Forelimb muscle (tissue), 1 donor: ENCODE measurements around the gene GNAQ. TPM values are rescaled to one million over a fixed set of nuclear protein-coding genes. Genes with fewer than 3 reads are reported as not detected.
"Not testable (repeated sequence)": the region's sequence is repeated elsewhere in the genome, so short reads cannot be mapped to it uniquely, and the experiment has no call there.

Experiments used
- DNase-seq: peaks from one replicate; pipeline ENCODE4 v3.0.0-alpha.2; 2013; ENCODE audit warnings: low read depth
- polyA plus RNA-seq: library from polyadenylated mRNA; unstranded; fragments of 120-200 nt; gene quantifications from one replicate; pipeline ENCODE4 v1.2.1, GENCODE V29; 2013; ENCODE audit not compliant: insufficient read length

GNAQ gene
- polyA plus RNA-seq, 1 donor = 27.5 TPM

DNA sequence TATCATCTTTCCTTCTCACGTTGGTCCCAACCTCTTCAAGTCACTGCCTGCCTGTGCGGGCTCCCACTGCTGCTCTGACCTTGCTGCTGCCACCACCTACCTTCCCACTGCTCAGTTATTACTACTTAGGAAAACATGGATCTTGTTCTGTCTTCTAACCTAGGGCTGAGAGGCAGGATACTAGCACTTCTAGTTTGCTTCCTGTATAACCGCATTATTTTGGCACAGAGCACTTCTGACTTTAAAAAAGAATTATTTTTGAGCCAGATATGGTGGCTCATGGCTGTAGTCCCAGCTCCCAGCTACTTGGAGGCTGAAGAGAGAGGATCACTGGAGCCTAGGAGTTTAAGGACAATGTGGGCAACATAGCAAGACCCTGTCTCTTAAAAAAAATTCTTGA is 248.1 kb downstream of the GNAQ start:
- DNase-seq = no peak

DNA sequence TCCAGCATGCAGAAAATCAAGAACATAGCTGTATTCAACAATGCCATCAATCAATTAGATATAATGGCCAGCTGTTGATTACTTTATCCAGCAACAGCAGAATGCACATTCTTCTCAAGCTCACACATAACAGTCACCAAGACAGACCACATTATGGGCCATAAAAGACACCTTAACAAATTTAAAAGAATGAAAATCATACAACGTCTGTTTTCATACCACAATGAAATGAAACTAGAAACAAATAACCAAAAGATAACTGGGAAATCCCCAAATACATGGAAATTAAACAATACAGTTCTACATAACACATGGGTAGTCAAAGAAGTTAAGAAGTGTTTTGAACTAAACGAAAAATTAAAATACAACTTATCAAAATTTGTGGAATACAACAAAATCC is 252.6 kb downstream of the GNAQ start:
- DNase-seq = no peak

DNA sequence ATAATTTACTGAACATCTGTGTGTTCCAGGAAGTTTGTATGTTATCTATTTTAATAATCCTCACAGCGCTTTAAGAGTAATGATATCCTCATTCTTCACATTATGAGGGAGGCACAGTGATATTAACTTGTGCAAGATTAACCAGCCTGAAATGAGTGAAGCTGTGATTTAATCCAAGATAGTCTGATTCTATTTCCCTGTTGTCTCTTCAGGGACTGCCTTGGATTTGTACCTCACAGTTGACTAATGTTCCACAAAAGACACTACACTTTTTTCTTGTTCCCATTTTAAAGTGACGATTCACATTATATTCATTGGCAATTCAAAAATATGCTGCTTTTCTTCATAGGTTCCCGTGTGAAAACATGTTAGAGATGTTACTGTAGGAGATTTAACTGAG is 258.2 kb downstream of the GNAQ start:
- DNase-seq = no peak

DNA sequence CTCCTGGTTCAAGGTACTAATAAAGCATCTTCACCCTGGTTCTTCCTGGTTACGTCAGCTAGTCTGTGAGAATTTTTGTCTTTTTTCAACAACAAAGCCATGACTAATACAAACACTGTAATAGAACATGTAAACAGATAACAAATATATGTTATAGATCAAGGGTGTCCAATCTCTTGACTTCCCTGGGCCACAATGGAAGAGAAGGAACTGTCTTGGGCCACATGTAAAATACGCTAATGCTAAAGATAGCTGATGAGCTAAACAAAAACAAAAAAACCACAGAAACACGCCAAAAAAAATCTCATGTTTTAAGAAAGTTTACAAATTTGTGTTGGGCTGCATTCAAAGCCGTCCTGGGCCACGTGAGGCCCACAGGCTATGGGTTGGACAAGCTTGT is 259.0 kb downstream of the GNAQ start:
- no peak for DNase-seq

DNA sequence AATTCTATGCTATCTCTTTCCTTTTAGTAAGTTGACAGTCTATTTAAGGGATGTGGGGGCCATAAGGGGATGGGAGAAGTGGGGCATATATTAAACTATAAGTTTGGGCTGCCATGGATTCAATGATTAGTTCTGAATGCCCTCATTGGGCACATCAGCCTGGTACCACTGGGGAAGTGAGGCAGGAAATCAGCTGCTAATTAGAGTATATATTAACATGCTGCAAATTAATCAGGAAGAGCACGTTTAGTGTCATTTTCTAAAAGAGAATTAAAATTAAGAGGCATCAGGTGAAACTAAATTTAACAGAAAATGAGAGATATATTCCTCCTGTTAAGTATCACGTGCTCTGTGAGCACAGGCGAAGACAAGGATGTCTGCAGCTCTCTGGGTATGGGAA is 260.4 kb downstream of the GNAQ start:
- DNase-seq = no peak

DNA sequence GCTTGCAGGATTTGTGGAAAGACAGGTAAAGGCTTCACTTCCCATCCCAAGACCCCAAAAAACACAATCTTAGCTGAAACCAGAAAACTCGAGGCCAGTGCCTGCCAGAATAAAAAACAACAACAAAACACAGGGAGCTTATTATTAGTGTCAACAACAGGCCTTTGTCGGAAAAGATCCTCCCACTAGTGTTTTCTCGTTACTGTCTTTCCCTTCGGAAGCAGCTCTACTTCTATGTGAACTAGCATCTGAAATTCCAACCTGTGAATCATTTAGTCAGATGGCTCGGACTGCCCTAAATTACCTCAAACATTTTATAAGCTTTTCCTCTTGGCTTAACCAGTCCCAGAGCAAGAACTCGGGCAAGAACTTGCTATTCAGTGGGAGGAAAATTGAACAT is 261.3 kb downstream of the GNAQ start:
- no peak for DNase-seq

DNA sequence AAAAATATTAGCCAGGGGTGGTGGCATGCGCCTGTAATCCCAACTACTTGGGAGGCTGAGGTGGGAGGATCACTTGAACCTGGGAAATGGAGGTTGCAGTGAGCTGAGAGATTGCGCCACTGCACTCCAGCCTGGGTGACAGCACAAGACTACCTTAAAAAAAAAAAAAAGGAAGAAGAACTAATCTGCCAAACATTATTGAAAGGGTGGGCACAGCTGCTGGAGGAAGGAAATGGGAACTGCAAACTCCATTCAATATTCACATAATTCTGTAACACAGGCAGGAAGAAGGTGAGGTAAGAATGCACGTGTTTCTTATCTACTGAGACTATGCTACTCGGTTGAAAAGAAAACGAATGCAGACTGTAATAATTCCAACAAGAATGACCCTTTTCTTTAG is 262.4 kb downstream of the GNAQ start:
- no peak for DNase-seq

DNA sequence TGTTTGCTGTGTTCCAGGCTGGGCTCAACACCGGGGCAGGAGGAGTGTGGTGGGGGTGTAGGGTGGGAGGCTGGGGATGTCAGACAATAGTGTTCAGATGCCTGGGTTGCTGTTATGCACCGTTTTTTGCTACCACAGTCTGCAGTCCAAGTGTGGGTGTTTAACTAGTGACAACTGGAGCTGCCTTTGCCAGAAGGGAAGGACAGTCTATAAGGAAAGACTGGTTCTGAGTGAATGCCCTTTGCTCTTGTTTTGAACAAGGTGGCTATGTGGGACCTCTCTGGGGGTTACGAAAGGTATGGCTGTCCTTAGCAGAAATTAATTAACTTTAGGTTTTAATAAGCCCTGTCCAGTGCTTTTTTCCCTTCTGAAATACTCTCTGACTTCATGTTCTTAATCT is 265.0 kb downstream of the GNAQ start:
- DNase-seq = no peak

DNA sequence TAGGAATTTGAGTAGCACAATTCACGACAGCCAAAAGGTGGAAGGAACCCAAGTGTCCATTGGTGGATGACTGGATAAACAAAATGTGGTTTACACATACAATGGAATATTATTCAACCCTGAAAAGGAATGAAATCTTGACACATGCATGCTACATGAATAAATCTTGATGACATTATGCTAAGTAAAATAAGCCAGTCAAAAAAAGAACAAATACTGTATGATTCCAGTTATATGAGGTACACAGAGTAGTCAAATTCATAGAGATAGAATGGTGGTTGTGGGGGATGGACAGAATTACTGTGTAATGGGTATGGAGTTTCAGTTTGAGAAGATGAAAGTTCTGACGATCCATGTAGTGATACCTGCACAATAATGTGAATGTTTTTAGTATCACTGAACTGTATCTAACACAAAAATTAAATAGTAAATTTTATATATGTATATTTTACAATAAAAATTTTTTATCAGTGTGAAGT is 265.8 kb downstream of the GNAQ start:
- DNase-seq = no peak

DNA sequence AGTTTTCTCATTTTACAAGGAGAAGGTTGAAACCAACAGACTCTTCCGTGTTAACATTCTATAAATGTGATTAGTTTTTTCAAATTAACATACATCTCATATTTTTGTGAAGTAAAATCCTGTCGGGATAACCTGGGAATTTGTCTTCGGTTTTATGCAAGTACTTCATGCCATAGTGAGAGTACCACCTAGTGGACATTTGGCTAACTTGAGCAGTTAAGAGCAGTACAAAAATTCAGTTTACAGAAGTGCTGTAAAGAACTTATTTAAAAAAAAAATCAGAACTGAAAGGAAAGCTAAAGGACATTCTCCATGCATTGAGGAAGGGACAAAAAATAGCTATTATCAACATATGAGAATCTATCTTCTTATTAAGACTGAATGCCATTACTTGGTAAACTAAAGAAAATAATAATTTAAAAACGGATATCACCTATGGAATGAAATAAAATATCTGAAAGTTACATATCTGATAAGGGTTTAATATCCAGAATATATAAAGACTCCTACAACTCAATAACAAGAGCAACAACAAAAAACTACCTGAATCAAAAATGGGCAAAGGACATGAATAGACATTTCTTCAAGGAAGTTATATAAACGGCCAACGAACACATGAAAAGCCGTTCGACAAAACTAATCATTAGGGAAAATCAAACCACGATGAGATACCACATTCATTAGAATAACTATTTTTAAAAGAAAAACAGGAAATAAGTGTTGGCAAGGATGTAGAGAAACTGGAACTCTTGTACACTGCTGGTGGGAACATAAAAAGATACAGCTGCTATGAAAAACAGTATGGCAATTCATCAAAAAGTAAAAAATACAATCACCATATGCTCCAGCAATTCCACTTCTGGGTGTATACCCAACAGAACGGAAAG is 266.5 kb downstream of the GNAQ start:
- DNase-seq = no peak

DNA sequence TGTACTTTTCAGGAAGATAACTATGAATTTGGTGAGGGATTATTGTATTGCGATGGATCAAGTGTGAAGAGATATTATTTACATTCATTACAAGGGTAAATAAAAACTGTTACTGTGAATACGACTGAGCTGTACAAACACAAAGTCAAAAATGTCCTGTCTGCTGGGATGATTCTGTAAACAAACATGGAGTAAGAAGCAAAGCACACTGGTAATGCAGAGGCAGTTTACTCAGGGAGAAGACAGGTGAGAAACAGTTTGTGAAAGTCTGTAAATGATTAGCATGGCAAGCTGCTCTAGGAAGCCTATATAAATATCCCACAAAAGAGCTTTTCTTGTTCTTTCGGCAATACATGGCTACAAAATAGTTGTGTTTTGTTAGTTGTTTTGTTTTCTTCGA is 268.0 kb downstream of the GNAQ start:
- no peak for DNase-seq

DNA sequence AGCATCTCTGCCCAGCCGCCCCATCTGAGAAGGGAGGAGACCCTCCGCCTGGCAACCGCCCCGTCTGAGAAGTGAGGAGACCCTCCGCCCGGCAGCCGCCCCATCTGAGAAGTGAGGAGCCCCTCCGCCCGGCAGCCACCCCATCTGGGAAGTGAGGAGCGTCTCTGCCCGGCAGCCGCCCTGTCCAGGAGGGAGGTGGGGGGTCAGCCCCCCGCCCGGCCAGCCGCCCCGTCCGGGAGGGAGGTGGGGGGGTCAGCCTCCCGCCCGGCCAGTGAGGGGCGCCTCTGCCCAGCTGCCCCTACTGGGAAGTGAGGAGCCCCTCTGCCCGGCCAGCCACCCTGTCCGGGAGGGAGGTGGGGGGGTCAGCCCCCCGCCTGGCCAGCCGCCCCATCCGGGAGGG is 270.7 kb downstream of the GNAQ start:
- not testable (repeated sequence) for DNase-seq

DNA sequence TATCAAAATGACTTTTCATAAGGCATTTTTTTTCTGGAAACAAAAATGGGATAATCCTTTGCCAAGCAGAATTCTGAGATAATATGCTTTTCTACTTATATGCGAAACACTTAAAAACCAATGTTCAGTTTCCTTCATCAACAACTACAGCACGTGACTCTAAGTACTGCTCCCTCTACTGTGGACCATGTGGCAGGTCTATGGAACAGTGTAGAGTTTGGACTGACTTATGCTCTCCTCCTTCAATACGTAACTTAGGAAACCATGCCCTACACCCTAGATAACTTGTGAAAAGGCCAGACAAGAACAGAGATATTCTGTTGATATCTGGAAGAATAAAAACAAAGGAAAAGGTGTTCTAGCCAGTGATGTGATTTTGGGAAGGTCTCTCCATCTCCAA is 272.2 kb downstream of the GNAQ start:
- no peak for DNase-seq

DNA sequence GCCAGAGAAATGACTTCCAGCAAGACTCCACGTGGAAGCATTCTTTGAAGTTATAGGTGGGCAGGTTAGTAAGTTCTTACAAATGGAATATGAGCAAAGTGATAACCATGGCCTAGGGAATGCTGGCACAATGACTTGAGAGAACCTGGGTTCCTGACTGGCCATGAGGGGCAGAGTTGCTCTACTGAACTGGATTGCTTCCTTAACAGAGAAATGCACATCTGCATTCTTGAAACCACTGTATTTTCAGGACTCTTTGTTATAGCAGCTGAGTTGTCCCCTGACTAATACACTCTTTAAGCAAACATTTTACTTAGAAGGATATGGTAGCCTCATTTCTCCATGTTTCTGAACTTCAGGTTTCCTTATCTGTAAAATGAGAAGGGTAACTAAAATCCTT is 275.2 kb downstream of the GNAQ start:
- DNase-seq = no peak

DNA sequence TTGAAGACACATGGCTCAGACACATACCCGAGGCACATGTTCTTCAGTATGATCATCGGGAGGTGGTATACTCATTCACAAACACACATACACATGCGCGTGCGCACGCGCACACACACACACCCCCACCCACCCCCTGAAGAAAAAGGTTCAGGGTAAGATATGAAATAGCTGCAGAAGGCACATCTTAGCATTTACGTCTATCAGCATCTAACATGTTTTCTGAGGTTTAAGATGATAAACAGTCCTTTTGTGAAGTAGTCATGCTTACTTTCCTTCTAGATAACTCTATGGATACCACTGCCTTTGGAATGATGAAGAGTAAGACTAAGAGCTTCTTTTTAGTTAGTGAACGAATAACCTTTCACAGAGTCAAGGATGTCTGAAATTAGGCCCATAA is 278.4 kb downstream of the GNAQ start:
- no peak for DNase-seq

DNA sequence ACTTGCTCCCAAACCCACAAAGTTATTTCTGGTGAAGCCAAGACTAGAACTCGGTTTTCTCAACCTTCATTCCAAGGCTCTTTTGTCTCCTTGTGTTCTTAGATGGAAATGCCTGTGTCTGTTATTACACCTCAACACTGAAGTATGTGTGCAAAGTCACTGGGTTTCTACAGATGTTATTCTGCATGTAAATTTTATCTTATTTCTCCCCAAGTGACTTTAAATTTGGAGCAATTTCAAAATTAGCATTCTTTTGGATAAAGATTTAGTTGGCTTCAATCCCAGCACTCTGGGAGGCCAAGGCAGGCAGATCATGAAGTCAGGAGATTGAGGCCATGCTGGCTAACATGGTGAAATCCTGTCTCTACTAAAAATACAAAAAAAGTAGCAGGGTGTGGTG is 279.1 kb downstream of the GNAQ start:
- DNase-seq = no peak

DNA sequence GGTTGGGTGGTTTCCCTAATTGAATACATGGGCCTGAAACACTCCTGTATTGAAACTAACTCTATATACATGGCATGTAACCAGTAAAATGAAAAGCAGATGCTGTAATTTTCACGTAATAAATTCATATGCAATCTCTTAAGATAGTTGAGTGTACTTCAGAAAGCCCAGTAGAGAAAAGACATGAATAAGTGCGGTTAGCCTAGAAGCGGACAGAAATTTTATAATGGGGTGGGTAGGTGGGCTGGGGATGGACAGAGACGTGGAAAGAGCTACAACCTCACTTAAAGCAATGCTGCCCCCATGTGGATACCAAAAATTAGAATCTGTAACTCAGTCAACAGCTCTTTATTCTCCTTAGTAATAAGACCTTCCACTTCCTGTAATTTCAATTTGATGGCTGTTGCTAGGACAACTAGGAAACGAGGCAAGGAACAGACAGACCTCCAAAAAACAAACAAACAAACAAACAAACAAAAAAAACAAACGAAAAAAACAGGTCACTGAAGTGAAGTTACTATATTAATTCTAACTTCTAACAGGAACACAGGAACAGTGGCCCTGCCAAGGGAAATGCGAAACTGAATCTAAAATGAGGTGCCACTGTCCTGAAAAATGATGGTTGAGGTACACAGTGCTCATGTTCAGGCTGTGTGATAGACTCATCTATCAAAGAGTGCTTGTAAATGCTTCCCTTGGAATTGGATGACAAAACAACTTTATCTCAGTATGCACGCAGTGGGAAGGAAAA is 280.1 kb downstream of the GNAQ start:
- peak; percentile 40 for DNase-seq

DNA sequence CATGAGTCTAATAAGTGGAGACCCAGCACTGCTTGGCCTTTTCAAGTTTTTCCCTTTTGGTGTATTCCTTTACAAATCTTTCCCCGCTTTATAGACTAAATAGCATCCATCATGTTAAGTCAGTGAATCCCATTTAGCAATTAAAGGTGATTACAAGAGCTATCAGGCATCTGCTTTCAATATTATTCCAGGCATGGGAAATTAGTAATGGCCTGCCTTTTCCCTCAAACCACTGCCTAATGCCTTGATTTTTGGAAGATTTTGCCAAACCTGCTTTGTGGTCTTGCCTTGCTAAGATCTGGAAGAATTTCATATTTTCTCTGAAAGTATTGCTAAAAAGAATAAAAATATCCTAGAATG is 280.6 kb downstream of the GNAQ start:
- DNase-seq = no peak

DNA sequence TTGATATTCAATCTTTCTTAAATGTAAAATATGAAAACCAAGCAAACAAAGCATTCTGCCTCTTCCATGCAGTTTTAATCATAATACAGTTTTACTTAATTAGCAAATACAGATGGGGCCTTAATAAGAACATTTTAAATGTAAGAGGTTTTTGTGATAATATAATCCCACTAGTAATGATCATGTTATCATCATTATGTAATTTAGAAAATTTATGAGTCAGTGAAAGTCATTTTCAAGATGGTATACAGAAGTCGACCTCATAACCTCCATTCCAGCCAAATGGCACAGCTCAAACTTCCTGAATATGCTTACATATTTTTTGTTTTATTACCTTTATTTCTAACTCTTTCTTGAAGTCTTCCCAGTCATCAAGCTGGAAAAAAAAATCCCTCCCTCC is 281.3 kb downstream of the GNAQ start:
- DNase-seq = no peak

DNA sequence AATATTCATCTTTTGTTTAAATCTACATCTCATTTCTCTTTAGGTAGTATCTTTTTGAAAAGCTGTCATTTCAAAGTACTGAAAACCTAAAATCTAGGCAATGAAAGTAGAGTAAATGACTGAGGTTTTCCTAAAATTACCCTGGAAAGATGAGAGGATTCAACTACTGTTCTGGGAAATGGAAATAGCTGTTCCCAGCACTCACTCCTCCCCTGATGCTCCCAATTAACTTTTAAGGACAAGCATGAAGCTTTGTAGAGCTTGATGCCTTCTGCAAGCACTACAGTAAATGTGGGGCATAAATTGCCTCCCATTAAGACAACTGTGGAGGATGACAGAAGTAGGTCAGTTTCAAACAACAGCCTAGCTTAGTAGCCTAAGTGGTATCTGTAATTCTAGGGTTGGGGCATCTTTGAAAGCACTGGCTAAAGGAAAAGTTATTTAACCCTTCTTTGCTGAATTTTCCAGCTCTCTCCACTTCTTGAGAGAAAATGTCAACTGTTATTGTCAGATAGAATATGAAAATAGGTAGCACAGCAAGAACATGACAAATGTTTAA is 283.3 kb downstream of the GNAQ start:
- DNase-seq = no peak

DNA sequence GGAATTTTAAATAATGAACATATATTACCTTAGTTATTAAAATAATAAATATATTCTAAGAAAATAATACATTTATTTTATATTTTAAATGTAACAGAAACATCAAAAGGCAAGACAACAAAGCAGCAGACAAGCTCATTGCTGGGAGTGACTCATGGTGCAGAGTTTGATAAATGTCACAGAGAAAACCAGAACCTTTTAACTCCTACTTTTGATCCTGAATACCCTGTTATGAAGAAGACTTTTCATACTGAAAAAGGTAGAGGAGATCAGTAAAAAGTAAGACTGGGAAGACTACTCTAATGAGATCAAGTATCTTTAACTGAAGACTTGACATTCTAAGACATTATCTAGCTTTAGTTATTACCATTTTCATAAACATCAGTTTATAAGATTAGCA is 284.4 kb downstream of the GNAQ start:
- DNase-seq = no peak

DNA sequence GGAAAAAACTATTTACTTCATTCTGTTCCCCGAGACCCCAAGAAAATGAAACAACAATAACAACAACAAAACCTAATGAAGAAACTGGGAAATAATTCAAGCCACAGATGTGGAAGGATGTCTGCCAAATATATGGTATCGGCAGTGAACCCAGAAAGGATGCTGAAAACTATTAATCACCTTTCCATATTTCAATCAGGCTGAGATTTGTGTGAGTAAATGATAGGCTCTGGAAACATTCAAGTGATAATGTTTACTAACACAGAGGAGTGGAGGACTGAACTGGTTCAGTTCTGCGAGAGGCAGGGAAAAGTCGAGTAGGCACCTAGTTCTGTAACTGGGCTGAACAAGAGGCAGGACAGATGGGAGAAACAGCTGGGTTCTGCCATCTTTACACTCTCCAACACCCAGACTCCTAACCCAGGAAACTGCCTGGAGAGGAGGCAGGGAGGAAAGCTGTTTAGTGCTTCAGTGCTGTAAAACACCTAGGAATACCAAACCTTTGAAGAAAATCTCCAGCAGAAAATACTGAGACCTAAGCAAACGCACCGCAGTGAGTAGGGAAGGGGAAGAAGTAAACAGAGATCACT is 286.7 kb downstream of the GNAQ start:
- no peak for DNase-seq

DNA sequence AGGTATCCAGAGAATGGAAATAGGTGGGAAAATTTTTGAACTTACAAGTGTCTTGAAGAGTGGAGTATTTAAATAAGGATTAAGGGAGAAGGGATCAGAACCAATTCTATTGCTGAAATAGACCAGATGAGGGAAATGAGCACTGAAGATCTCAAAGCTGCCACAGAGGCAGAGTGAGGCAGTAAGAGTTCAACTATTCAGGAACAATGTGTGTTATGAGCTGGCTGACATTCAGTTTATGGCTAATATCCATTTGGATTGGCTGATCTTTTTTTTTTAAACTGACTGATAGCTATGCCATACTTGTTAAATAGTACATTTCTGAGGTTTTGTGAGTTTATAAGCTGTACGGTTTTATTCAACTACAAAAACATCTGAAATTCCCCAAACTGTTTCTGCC is 288.2 kb downstream of the GNAQ start:
- no peak for DNase-seq
